ENCODE results near the gene MYO1D.
A peak's percentile ranks its signal among the peaks of the same experiment; 100 is the strongest.
"Not testable (repeated sequence)": the region's sequence is repeated elsewhere in the genome, so short reads cannot be mapped to it uniquely, and the experiment has no call there.

Gene MYO1D

DNA sequence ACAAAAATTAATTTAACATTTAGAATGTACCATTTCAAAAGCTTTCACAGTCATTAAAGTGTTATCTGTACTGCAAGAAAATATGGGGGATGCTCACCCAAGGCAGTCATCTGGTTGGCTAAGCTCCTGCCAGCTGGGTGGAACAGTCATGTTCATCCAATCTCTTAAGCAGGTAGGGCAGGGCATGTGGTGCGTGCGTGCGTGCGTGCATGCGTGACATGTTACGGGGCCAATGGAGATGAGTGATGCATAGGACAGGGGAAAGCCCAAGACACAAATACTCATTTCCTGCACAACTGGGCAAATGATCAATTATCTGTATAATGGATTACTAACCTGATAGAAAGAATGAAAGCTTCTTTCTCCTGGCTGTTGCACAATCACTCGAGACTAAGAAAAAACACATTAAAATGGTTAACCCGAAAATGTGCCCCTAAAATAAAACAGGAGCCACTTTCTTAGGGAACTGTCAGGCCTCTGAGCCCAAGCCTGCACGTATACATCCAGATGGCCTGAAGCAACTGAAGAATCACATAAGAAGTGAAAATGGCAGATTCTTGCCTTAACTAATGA is 104.4 kb downstream of the MYO1D start:
- DNase-seq, result no peak

DNA sequence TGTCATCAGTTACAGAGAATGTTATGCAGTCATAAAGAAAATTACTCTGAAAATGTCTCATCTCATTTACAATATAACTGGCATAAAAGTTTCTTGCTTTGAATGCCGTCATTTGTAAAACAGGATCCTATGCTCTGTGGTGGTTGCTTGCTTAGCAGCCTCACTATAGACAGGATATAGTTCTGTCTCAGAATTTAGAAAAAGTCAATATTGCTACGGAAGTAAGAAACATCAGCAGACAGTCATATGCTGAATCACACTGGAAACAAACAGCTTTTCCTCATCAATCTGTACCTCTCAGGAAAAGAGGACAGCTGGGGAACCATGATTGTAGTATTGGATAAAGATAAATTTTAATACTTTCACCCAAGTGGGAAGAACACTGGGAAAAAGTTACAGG is 105.5 kb downstream of the MYO1D start:
- DNase-seq, result no peak

DNA sequence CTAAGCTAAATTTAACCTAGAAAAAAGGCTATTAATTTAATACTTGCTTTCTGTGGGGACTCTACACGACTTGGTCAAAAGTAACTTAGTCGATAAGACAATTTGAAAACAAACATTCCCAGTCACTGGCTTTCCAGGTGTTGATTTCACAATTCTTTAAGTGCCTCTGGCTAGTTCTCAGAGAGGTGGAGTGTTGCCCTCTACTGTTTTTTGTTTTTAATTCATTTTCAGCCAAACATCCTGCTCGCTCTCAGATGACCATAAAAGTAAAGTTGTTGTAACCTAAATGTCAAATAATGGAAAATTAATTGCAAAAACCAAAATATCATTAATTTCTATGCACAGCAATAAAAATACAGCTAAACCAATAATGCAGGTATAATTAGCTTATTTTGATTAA is 107.1 kb downstream of the MYO1D start:
- DNase-seq, result no peak

GRCh38 chr17:32763855-32764439 is 113.0 kb downstream of the MYO1D start:
- DNase-seq, result no peak

DNA sequence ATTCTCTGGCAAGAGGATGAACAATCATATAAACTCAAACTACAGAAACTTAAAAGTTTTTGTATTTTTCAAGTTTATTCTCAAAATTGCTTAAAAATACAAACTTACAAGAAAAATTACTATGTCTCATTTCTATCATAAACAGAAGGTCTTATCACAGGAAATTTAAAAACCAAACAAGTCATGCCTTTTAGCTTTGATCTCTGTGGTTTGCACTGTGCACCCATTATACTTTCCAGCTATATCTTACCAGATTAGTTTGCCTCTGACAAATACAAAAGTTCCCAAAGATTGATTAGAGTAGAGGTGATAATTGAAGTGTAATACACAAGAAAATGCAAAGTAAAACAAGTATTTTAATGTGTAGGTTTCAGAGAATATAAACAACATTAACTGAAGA is 117.4 kb downstream of the MYO1D start:
- no peak for DNase-seq

DNA sequence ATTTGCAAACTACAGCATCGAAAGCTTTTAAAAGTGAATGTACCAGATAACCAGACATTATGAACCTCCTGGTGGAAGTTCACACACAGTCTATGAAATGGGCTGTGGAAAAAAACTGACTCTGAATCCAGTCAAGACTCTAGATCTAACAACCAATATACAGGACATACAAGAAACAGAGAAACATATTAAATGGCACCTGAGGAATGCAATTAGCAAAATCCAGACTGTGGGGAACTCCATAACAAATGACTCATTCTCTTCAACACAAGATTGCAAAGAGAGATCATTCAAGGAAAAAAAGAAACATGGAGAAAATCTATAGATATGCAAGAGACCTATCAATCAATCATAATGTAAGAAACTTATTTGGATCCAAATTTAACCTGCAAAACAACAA is 119.0 kb downstream of the MYO1D start:
- no peak for DNase-seq

GRCh38 chr17:32756696-32757095 is 120.2 kb downstream of the MYO1D start:
- no peak for DNase-seq

DNA sequence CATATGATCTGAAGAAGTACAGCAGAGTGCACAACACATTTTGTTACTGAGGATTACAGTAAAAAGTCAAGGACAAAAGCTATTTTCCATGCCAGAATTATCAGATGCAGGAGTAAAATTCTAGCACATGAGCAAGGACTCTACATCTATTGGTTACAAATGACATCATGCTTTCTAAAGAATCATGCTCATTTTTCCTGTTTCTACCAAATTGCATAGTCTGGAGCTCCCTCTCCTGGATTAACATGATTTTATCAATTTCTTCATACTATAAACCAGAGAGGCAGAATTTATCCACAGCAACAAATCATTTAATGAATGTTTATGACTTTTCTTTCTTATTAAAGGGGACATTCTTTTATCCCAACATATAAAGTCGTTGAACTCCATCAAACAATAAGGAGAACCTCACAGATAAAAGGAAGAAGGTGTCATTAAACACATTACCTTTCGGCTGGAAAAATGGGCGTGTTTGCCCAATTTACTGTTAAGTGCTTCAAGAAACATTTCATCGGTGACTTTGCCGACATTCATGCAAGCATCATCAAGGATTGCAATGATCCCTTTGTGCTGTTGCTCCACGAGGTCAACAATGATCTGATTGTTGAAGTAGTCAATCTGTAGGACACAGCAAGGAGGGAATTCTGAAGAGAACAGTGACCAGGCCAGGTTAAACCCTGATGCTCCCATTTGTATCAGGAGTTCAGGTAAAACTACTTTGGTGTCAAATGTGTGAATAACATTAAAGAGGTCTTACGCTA is 121.7 kb downstream of the MYO1D start:
- DNase-seq, result peak; percentile 87

GRCh38 chr17:32752934-32753333 is 124.0 kb downstream of the MYO1D start:
- no peak for DNase-seq

GRCh38 chr17:32747856-32748255 is 129.1 kb downstream of the MYO1D start:
- DNase-seq, result no peak

DNA sequence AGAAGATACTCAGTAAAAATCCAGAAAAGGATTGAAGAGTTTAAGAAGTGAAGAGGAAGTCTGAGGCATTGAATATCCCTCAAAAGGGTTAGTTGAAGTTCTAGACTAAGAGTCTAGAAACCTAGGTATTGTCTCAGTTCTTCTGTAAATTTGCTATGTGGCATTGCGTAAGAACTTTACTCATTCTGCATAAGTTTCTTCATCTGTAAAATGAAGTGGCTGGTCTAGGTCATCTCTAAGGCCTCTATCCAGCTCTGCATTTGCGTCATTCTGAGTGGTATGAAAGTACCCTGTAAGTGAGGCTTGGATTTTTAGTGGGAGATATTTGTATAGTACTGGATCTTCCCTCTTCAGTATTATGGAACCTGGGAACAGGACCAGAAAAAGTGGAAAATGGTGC is 130.2 kb downstream of the MYO1D start:
- DNase-seq, result no peak

DNA sequence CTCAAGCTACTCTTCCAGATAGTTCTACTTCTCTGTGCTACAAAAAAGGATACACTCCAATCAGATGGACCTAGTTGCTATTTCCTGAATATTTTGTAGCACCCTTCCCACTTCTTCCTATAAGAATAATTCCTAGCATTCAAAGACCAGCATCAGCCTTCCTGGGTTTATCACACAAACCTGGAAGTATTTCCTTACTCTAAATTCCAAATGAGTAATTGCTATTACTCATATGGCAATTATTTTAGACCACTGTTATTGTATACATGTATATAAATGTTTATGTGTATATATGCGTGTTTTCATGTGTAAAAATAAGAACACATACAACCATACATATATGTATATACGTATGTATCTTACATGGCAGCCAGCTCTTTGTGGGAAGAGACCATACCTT is 130.6 kb downstream of the MYO1D start:
- no peak for DNase-seq

DNA sequence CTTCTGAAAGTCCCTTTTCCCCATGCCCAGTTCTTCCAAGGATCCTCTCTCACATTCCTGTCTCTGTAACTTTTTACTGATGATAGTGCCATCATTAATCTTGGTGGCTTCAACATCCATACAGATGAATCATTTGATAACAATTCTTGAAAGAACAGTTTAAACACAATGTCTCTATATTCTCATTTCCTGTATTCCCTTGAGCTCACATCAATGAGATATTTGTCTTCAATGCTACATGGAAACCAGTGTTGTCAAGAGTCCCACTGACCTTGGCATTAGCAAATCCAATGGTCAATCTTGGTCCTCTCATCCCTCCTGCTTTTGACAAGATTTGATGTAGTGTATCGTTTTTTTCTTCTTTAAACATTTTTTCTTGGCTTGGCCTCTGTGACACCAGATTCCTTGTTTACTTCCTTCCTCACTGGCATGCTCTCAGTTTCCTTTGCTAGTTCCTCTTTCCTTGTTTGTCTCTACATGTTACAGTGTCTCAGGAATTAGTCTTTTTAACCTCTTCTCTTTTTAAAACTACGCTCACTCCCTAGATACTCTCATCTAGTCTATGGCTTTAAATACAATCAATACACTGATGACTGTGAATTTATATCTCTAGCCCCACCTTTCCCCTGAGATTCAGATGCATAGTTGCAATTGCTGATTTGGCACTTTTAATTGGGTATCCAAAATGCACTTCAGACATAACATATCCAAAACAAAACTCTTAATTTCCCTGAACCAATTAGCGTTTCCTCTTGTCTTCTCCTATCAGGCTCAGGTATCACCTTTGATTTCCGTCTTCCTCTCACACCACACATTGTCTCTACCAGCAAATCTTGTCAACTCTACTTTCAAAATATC is 134.0 kb downstream of the MYO1D start:
- DNase-seq, result peak; percentile 18

DNA sequence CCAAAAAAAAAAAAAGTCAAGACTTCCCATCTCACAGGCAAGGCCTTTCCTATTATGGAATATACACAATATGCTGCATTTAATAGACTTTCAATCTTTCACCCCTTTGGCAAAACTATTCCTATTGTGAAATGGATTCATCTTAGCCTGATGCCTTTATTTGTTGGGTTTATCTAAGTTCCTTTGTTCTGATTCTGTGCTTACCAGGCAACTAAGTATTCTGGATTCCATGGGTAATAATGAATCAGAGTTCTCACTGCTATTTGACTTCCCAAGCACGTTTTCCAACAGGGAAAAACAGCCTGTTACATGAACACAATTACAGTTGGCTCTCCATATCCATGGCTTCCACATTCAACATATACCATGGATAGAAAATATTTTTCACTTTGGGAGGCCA is 135.5 kb downstream of the MYO1D start:
- DNase-seq, result no peak

DNA sequence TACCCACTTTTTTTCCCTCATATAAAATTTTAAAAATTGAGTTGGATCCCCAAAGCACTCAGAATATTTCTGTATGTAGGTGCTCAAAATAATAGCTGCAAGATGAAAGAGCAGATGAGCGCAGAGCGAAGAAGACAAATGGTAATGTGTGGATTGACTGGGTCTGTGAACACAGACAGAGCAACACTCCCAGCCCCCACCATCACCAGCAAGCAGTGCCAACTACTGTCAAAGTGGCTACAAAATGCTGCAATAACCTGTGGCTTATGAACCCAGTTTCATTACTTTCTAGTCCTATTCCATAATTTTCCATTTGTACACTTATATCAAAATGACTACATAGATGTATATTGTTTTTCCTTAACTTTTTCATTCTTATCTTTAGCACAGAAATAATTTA is 137.2 kb downstream of the MYO1D start:
- DNase-seq, result peak; percentile 5

GRCh38 chr17:32739151-32739550 is 137.8 kb downstream of the MYO1D start:
- DNase-seq, result not testable (repeated sequence)

DNA sequence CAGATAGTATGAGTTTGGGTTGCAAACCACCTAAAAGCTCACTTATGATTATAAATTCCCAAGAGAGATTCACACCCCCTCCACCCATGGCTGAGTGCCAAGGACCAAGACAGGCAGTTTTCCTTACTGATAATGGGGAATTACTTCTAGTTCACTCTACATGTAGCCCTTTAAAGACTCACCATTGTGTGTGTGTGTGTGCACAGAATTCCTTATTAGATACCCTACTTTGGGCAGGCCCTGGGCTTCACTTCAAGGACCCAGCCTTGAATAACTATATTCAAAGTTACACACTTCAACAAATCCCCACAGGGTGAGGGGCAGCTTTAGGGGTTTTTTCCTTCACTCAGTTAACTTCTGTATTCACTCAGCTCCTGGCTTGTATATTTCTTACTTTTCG is 143.5 kb downstream of the MYO1D start:
- no peak for DNase-seq

DNA sequence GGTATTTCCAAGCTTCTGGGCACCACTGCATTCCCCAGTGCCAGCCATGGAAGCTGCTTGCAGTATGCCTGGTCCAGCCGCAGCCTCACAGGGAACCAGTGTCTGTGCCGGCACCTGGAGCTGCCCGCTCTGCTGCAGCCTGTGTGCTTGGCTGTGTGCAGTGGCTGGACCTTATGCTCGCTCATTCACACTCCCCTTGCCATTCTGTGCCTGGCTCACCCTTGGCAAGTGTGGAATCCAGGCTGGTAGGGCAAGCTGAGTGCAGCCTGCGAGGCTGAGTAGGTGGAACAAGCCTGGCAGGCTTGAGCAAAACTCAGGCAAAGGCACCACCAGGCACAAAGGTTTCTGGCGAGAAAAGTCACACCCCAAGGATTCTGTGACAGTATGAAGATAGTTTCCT is 144.0 kb downstream of the MYO1D start:
- DNase-seq, result peak; percentile 4

DNA sequence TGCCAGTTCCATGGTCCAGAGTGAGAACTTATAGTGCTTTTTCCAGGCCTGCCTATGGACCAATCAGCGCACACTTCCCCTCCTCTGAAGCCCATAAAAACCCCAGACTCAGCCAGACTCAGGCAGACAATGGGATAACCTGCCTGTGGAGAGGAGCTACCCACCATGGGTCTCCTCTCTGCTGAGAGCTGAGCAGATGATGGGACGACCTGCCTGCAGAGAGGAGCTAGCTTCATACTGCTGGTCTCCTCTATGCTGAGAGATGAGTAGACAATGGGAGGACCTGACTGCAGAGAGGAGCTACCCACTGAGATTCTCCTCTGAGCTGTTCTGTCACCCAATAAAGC is 144.7 kb downstream of the MYO1D start:
- no peak for DNase-seq

GRCh38 chr17:32731556-32732295 is 145.2 kb downstream of the MYO1D start:
- DNase-seq, result no peak

GRCh38 chr17:32727681-32728080 is 149.2 kb downstream of the MYO1D start:
- DNase-seq, result no peak

DNA sequence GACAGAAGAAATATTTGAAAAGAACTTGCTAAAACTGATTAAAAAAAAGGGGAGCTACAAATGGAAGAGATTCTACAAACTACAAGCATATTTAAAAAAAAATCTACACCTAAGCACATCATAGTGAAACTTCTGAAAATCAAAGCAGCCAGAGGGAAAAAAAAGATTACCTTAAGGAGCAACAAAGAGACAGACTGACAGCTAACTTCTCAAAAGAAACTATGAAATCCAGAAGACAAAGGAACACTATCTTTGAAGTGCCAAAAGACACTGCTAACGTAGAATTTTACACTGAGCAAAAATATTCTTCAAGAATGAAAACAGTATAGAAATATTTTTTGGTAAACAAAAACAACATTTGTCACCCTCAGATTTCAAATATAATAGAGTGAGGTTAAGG is 151.2 kb downstream of the MYO1D start:
- no peak for DNase-seq

Data from midbrain (tissue), 1 donor.